Non-pigmented ciliary epithelial cell (primary cell): ENCODE measurements around the gene ACOXL.

ENCODE experiments used
- DNase-seq: peaks from one replicate; pipeline ENCODE4 v3.0.0-alpha.2; 2010; ENCODE audit warnings: low read depth

Gene ACOXL

GRCh38 chr2:111140815-111141214 lies 408.4 kb downstream of the ACOXL start:
- DNase-seq: no peak

DNA sequence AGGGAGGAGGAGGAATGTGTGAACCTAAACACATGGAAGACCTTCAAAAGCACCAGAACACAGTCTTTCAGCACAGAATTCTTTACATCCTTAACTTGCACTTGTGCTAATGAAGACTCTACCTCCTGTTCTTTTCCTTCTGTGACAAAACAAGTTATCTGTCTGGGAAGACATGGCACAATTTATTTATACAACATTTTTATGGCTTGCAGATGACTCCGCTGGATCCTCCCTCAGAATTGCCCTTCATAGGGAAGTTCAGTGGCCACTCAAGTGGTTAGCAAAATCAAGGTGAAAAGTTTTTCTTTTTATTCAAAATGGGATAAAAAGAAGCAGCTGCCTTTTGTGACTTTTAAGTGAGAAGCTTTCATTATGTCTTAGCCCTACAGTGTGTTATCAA lies 409.7 kb downstream of the ACOXL start:
- no peak for DNase-seq

DNA sequence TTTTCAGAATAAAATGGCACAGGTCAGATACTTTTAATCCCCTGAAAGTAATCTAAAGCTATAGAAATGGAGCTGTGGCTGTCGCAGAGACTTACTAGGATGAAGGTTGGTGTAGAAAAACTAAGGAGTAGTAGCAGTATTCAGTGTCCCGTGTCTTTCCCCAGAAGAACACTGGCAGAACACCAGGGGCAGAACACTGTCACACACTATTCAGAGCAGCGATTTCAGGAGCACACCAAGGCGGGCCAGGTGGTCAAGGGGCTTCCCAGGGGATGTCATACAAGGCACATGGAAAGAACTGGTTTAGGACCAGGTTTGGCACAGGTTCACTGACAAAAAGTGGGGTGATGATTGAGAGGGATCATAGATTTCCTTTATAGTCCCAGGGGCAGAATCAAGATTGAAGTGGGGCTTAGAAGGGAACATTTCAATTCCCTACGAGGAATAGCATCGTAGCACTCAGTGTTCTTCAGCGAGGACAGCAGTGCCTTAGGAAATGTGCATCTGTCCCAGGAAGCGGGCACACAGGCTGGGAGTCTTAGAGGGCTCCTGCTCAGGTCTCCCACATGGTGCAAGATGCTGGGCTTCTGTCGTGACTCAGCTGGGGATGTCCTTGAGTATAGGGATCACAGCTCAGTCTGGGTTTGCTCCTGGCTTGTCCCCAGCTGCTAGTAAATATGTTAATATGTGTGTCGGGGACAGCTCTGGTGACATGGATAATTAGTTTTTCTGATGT lies 410.9 kb downstream of the ACOXL start:
- DNase-seq: no peak

GRCh38 chr2:111143843-111144198 lies 411.4 kb downstream of the ACOXL start:
- DNase-seq: no peak

DNA sequence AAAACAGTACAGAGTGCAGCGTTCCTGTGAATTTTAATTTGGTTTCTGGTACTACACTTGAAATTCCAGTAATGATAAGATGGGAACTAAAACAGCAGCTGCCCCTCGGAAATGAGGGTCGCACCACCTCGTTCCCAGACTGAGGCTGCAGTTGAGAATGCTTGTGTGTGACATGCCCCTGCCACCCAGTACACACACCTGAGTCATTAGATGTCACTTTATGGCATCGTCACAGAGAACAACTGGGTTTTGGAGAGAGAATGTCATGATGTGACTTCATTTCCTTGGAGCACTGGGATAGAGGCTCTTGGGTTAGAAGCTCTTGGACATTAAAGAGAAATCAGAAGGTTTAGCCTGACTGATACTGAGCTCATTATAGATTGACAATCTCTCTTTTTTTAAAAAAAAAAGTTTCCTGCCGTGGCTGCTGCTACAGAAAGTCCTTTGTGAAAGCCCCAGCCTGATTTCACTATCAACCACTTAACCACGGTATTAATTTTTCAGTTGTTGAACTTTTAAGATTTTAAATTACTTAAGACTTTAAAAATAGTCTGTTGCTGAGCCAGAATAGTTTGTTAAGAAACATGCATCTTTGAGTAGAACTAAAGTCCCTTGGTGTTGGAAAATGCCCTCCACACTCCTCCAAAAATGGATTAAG lies 412.9 kb downstream of the ACOXL start:
- no peak for DNase-seq

GRCh38 chr2:111145951-111146350 lies 413.6 kb downstream of the ACOXL start:
- no peak for DNase-seq

GRCh38 chr2:111148225-111148873 lies 416.0 kb downstream of the ACOXL start:
- DNase-seq: no peak

DNA sequence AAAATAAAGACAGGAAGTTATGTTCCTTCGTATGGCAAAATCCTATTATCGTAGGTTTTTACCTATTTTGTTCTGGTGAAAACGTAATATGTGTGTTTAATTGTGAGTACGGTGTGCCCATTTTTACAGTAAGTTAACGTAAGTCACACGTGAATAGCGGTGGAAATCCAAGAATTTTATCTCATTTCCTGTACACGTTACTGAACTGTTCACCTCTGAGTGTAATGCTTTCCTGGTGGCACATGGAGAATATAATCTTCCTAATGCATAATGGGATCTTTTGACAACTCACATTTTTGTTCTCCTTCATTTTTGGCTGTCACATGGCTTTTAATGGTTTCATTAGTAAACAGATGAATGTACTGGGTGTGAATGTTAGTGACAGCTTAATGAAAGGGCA lies 416.6 kb downstream of the ACOXL start:
- DNase-seq: no peak

DNA sequence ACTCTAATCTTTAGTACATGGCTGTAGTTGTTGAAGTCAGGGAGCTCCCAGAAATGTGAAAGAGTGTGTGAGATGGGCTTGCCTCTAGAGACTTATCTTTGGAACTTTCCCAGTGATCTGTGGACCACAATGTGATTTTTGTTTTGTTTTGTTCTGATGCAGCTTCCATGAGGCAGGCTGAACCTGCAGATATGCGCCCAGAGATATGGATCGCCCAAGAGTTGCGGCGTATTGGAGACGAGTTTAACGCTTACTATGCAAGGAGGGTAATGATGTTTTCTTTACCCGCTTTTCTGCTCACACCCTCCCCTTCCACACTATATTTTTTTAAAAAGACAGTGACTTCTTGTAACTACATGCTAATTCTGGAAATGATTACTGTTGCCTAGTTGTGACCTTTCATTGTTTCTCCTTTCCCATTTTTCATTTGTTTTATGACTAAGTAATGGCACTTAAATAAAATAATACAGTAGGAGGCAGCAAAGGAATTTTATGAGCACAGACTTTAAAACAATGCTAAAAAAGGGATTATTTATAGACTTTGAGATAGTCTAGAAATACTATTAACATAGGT lies 417.6 kb downstream of the ACOXL start:
- no peak for DNase-seq

GRCh38 chr2:111154758-111155157 lies 422.4 kb downstream of the ACOXL start:
- no peak for DNase-seq

DNA sequence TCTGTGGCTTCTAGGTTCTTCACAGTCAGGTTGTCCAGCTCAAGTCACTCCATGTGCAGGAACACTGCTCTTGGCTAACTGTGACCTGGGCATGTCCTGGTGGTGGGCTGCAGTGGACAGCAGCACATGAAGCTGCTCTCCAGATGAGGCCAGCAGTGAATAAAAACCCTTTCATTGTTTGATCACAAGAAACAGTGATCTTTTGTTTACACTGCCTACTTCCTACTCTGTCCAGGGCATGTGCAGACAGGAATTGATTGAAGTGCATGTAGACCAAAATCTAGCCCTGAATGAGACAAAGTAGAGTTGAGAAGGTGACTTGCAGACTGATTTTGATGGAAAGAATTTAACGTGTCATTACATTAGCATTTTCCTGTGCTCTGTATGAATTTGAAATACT lies 423.2 kb downstream of the ACOXL start:
- DNase-seq: no peak

DNA sequence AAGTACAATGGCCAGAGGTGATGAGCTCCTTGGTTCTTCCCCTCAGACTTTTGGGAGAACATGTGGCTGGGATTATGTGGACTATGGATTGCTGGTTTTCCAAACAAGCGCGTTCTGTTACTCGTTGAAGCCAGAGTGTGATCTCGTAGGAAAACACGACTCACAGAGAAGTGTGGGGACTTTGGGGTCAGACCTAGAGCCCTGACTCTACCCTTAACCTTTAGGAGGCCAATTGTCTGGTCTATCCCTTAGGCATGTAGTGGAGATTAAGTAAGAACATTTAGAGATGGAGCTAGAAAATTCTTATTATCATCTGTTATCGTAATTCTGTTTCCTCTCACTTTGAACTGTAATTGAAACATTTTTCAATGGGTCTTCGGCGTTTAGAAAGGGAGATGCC lies 424.2 kb downstream of the ACOXL start:
- no peak for DNase-seq

DNA sequence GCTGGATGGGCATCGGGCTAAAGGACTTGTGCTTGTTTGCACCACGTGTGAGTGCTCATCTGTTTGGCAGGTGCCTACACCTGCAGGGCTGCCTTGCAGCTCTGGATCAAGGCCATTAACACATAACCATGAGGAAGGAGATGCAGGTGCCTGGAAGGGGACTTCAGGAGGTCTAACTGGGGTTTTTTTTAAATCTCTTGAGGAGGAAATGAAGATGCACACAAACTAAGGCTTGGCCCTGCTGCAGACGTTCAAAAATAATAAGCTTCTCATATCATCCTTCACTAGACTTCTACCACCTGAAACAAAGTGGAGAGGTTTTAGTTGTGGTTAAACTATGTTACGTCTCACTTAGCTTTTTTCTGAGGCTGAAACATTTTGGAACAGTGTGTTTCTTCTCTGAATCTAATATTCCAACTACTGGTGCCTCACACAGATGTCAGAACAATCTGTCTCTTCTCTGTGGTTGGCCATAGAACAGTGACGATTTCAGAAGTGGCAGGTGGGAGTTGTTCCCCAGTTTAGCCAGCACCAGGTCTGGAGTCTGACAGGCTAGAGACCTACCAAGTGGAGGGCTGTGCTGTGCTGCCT lies 424.8 kb downstream of the ACOXL start:
- DNase-seq: no peak

DNA sequence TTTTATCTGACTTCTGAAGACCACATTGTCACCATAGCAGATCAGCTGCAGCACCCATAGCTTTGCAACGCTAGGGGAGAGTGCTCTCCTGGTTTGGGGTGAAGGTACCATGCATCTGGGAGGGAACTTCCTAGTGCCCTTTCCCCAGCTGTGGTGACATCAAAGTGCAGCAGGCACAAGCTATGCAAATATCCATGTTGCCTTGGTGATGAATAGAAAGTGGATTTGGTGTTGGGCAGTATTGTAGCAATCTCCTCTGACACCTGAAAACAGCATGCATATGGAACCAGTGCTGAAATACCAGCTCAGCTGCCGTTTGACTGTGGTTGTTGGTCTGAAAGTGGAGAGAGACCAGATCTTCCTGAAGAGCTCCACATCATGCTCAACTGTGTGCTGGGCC lies 425.4 kb downstream of the ACOXL start:
- no peak for DNase-seq

DNA sequence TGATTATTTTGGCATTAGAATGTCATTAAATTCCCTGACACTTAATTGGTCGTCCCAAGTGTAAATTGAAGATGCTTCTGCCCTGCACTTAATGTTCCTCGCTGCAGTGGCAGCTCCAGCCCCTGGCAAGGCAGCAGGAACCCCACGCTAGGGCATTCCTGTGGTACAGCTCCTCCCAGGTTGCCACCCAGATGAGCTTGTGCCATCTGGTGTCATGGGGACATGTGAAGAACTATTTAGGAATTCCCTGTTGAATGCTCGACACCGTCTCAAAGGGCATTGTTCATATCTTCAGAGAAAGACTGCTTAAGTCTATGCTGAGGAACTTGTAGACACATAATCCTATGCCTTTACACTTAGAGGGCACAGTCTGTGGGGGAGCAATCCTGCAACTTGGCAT lies 427.3 kb downstream of the ACOXL start:
- no peak for DNase-seq

DNA sequence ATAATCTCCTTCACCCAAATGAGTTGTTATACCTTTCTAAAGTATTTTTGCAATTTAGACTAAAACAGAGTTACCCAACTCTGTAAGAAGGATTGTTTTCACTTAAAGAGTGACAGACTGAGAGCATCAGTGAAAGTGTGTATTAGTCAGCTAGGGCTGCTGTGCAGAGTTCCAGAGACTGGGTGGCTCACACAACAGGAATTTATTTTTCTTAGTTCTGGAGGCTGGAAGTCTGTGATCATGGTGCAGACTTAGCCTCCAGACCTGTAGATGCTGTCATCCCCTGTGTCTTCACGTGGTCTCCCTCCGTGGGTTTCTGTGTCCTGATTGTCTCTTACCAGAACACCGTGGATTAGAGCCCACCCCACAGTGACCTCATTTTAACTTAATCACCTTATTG lies 428.4 kb downstream of the ACOXL start:
- peak; percentile 81 for DNase-seq

- no peak for DNase-seq
Measured at GRCh38 chr2:111161971-111162370, 429.6 kb downstream of the ACOXL start.

GRCh38 chr2:111162718-111163331 lies 430.5 kb downstream of the ACOXL start:
- DNase-seq: no peak

DNA sequence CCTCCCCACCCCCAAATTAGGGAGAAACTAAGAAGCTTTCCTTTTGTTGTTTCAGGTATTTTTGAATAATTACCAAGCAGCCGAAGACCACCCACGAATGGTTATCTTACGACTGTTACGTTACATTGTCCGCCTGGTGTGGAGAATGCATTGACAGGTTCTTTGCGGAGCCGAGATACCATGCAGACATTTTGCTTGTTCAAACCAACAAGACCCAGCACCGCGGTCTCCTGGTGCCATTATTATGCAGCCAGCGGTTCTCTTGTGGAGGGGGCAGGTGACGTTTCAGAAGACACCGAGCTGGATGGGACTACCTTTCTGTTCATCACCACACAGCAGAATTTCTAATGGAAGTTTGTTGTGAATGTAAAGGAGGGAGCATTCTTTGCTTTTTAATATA lies 431.7 kb downstream of the ACOXL start:
- DNase-seq: no peak

DNA sequence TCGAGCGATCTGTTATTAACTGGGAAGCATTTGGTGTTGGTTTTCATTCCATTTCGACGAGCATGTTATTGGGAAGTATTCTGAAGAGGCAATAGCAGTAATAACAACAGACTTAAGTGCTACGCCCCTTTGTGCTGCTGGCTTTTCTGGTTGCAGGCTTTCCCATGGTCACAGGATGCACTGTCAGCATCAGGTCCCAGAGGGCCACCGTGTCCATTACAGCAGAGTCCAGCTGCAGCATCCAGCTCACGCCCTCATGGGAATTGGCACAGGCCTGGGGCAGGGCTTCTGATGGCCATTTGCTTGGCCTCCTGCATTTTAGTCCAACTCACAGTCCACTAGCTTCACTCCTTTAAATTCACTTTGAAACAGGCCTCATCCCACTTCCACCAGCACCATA lies 432.7 kb downstream of the ACOXL start:
- DNase-seq: no peak

- no peak for DNase-seq
Measured at GRCh38 chr2:111166115-111166514, 433.7 kb downstream of the ACOXL start.
